ENCODE measurements around the gene MTREX.

MTREX gene

GRCh38 chr5:55406292-55406691 lies 98.5 kb downstream of the MTREX start:
- peaks cover 17% of the 10 kb centered on the region for H3K36me3 ChIP-seq (replicated peaks; ENCODE audit: low read depth, low read length)
- no peak overlapping the region for H2AFZ ChIP-seq (ENCODE audit: low read depth, low read length)
- no peak overlapping the region for H3K4me2 ChIP-seq (ENCODE audit: low read length)
- TF ChIP-seq EZH2phosphoT487 (IDR thresholded peaks at IDR 0.05; ENCODE audit: low read depth) (no peak), CTCF (IDR thresholded peaks at IDR 0.05; ENCODE audit: low read depth, low read length) (no peak)
- H3K4me3 ChIP-seq (ENCODE audit: low read length), result no peak overlapping the region
- peaks cover 16% of the 10 kb centered on the region for H3K4me1 ChIP-seq (ENCODE audit: low read length)
- H3K27me3 ChIP-seq (ENCODE audit: low read depth, low read length), result no peaks in the 10 kb centered on the region
- H3K9ac ChIP-seq (ENCODE audit: low read length), result no peak overlapping the region
- H4K20me1 ChIP-seq (ENCODE audit: insufficient read depth, low read length), result peaks cover 3% of the 10 kb centered on the region; the same call in 1 of the 2 replicates
- H3K79me2 ChIP-seq (ENCODE audit: low read length), result no peaks in the 10 kb centered on the region
- H3K27ac ChIP-seq (ENCODE audit: low read length), result no peak overlapping the region
- no peaks in the 10 kb centered on the region for H3K9me3 ChIP-seq (ENCODE audit: insufficient read depth, low read length)

- Histone ChIP-seq H3K36me3 (replicated peaks; ENCODE audit: low read depth, low read length) (peaks cover 19% of the 10 kb centered on the region), H3K27me3 (ENCODE audit: low read depth, low read length) (no peaks in the 10 kb centered on the region), H3K9ac (ENCODE audit: low read length) (no peak overlapping the region), H3K4me3 (ENCODE audit: low read length) (no peak overlapping the region), H3K9me3 (ENCODE audit: insufficient read depth, low read length) (no peaks in the 10 kb centered on the region), H3K27ac (ENCODE audit: low read length) (no peak overlapping the region), H3K4me1 (ENCODE audit: low read length) (peaks cover 20% of the 10 kb centered on the region), H4K20me1 (ENCODE audit: insufficient read depth, low read length) (peaks cover 9% of the 10 kb centered on the region; the same call in 1 of the 2 replicates), H3K79me2 (ENCODE audit: low read length) (no peaks in the 10 kb centered on the region), H2AFZ (ENCODE audit: low read depth, low read length) (no peak overlapping the region), H3K4me2 (ENCODE audit: low read length) (no peak overlapping the region)
- no peak for TF ChIP-seq EZH2phosphoT487 (IDR thresholded peaks at IDR 0.05; ENCODE audit: low read depth)
- peak; percentile 47 for TF ChIP-seq CTCF (IDR thresholded peaks at IDR 0.05; ENCODE audit: low read depth, low read length)
Measured at GRCh38 chr5:55407059-55407684, 99.4 kb downstream of the MTREX start.

GRCh38 chr5:55407984-55408383 lies 100.2 kb downstream of the MTREX start:
- peaks cover 9% of the 10 kb centered on the region; the same call in 1 of the 2 replicates for H4K20me1 ChIP-seq (ENCODE audit: insufficient read depth, low read length)
- H3K36me3 ChIP-seq (replicated peaks; ENCODE audit: low read depth, low read length), result peaks cover 20% of the 10 kb centered on the region
- no peaks in the 10 kb centered on the region for H3K9me3 ChIP-seq (ENCODE audit: insufficient read depth, low read length)
- no peaks in the 10 kb centered on the region for H3K27me3 ChIP-seq (ENCODE audit: low read depth, low read length)
- no peak overlapping the region for H3K4me3 ChIP-seq (ENCODE audit: low read length)
- H3K9ac ChIP-seq (ENCODE audit: low read length), result no peak overlapping the region
- no peak overlapping the region for H3K4me2 ChIP-seq (ENCODE audit: low read length)
- peaks cover 18% of the 10 kb centered on the region for H3K4me1 ChIP-seq (ENCODE audit: low read length)
- no peak overlapping the region for H3K27ac ChIP-seq (ENCODE audit: low read length)
- no peaks in the 10 kb centered on the region for H3K79me2 ChIP-seq (ENCODE audit: low read length)
- H2AFZ ChIP-seq (ENCODE audit: low read depth, low read length), result no peak overlapping the region
- TF ChIP-seq EZH2phosphoT487 (IDR thresholded peaks at IDR 0.05; ENCODE audit: low read depth) (no peak), CTCF (IDR thresholded peaks at IDR 0.05; ENCODE audit: low read depth, low read length) (no peak)

GRCh38 chr5:55409775-55410174 lies 102.0 kb downstream of the MTREX start:
- no peaks in the 10 kb centered on the region for H3K9me3 ChIP-seq (ENCODE audit: insufficient read depth, low read length)
- TF ChIP-seq EZH2phosphoT487 (IDR thresholded peaks at IDR 0.05; ENCODE audit: low read depth) (no peak), CTCF (IDR thresholded peaks at IDR 0.05; ENCODE audit: low read depth, low read length) (no peak)
- H2AFZ ChIP-seq (ENCODE audit: low read depth, low read length), result no peak overlapping the region
- peaks cover 18% of the 10 kb centered on the region for H3K4me1 ChIP-seq (ENCODE audit: low read length)
- H3K4me2 ChIP-seq (ENCODE audit: low read length), result no peak overlapping the region
- H3K79me2 ChIP-seq (ENCODE audit: low read length), result no peaks in the 10 kb centered on the region
- no peaks in the 10 kb centered on the region for H3K27me3 ChIP-seq (ENCODE audit: low read depth, low read length)
- H3K4me3 ChIP-seq (ENCODE audit: low read length), result no peak overlapping the region
- no peak overlapping the region for H3K9ac ChIP-seq (ENCODE audit: low read length)
- no peak overlapping the region for H3K27ac ChIP-seq (ENCODE audit: low read length)
- peaks cover 23% of the 10 kb centered on the region for H3K36me3 ChIP-seq (replicated peaks; ENCODE audit: low read depth, low read length)
- peaks cover 9% of the 10 kb centered on the region; the same call in 1 of the 2 replicates for H4K20me1 ChIP-seq (ENCODE audit: insufficient read depth, low read length)

Data from OCI-LY3 (cell line).